ENCODE measurements around the gene CPEB1.

Gene CPEB1

GRCh38 chr15:82533801-82534200 is 113.4 kb downstream of the CPEB1 start:
- ChIA-PET CTCF (interaction anchor here (1.1 to 1.6 kb wide), 2 partner anchors 469 to 477 kb away, joined by 4 to 5 read pairs; no protein-coding TSS in a partner anchor), POLR2A (no interaction called here)
- TF ChIP-seq, protein P1, sequence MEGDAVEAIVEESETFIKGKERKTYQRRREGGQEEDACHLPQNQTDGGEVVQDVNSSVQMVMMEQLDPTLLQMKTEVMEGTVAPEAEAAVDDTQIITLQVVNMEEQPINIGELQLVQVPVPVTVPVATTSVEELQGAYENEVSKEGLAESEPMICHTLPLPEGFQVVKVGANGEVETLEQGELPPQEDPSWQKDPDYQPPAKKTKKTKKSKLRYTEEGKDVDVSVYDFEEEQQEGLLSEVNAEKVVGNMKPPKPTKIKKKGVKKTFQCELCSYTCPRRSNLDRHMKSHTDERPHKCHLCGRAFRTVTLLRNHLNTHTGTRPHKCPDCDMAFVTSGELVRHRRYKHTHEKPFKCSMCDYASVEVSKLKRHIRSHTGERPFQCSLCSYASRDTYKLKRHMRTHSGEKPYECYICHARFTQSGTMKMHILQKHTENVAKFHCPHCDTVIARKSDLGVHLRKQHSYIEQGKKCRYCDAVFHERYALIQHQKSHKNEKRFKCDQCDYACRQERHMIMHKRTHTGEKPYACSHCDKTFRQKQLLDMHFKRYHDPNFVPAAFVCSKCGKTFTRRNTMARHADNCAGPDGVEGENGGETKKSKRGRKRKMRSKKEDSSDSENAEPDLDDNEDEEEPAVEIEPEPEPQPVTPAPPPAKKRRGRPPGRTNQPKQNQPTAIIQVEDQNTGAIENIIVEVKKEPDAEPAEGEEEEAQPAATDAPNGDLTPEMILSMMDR (IDR thresholded peaks at IDR 0.05; ENCODE audit: insufficient read depth, low read length, missing control alignments), result no peak
- no peak overlapping the region for H3K4me3 ChIP-seq (ENCODE audit: low read depth, low read length)
- DNase-seq (ENCODE audit: low read depth, low spot score), result no peak

DNA sequence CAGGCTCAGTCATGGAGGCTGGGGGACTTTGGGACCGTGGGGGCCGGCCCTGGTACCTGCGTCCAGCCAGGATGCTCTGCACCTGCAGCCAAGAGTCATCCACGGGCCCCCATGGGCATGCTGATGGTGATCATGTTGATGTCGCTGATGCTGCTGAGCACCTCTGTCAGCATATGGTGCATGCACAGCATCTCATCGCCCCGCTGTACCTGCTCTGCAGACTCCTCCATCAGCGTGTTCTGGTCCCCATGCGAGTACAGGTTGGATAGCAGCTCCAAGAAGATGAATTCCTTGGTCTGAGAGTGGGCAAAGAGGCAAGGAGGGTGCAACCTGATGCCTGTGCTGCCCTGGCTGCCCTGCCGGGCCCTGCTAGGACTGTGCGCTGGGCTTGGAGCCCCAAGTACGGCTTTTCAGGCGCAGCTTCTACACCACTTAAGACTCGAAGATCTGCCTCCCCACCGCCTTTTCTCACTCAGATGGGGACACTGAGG is 114.1 kb downstream of the CPEB1 start:
- POLR2A ChIA-PET, result no interaction called here
- CTCF ChIA-PET, result interaction anchor here (6.6 kb wide), 1 partner anchor 8 kb away, joined by 106 read pairs; the partner anchor contains the start of gene RPS17

DNA sequence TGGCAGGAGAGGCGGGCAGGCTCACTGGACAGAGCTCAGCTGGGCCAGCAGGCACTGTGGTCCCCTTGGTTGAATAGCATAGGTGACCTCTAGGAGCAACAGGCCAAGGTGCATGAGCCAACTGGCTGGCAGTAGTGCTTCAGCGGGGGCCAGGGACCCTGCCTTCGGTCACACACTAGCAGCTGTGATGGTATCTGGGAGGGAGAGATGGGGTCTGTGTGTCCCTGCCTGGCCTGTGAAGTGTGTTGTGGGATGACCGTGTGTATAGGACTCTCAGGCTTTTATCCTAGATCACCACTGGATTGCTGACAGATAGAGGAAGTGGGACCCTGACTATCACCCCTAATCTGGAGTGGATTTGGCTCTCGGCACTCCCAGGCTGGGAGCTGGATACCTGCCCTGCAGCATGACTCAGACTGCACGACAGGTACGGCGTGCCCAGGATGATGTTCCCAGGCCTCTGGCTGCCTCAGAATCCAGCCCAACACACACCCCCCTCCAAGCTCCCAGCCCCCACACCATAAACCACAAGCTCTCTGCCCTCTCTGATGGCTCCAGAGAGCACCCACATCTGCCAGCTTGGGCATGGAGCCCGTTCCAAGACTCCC is 114.7 kb downstream of the CPEB1 start:
- ChIA-PET CTCF (interaction anchor here (0.6 to 6.6 kb wide), 3 partner anchors 8 to 478 kb away, joined by 3 to 106 read pairs (median 3); partner anchors contain the start of gene RPS17), POLR2A (interaction anchor here (2.3 kb wide), 1 partner anchor 8 kb away, joined by 22 read pairs; the partner anchor contains the start of gene RPS17)
- no peak overlapping the region for H3K4me3 ChIP-seq (ENCODE audit: low read depth, low read length)
- TF ChIP-seq, protein P1 (IDR thresholded peaks at IDR 0.05; ENCODE audit: insufficient read depth, low read length, missing control alignments), result no peak
- DNase-seq (ENCODE audit: low read depth, low spot score), result no peak

More for the DNA sequence above, 114.1 kb downstream of the CPEB1 start:
- DNase-seq (ENCODE audit: low read depth, low spot score), result no peak
- TF ChIP-seq, protein P1 (IDR thresholded peaks at IDR 0.05; ENCODE audit: insufficient read depth, low read length, missing control alignments), result no peak
- H3K4me3 ChIP-seq (ENCODE audit: low read depth, low read length), result no peak overlapping the region

GRCh38 chr15:82531496-82532382 is 115.4 kb downstream of the CPEB1 start:
- H3K4me3 ChIP-seq (ENCODE audit: low read depth, low read length), result no peak overlapping the region
- CTCF ChIA-PET, result interaction anchor here (0.6 to 6.6 kb wide), 11 partner anchors 9 to 479 kb away, joined by 3 to 106 read pairs (median 4); partner anchors contain the start of genes C15orf40 and RPS17
- POLR2A ChIA-PET, result interaction anchor here (2.3 kb wide), 1 partner anchor 9 kb away, joined by 22 read pairs; the partner anchor contains the start of gene RPS17
- DNase-seq (ENCODE audit: low read depth, low spot score), result no peak
- TF ChIP-seq, protein P1 (IDR thresholded peaks at IDR 0.05; ENCODE audit: insufficient read depth, low read length, missing control alignments), result no peak

- no peak for DNase-seq (ENCODE audit: low read depth, low spot score)
- CTCF ChIA-PET, result interaction anchor here (0.8 to 6.6 kb wide), 15 partner anchors 10 to 489 kb away, joined by 3 to 106 read pairs (median 4); partner anchors contain the start of genes C15orf40, RAMAC, RPS17 and WHAMM
- TF ChIP-seq, protein P1 (IDR thresholded peaks at IDR 0.05; ENCODE audit: insufficient read depth, low read length, missing control alignments), result peak; percentile 86
- POLR2A ChIA-PET, result interaction anchor here (1.4 to 2.3 kb wide), 2 partner anchors 10 to 219 kb away, joined by 7 to 22 read pairs; partner anchors contain the start of gene RPS17
- H3K4me3 ChIP-seq (ENCODE audit: low read depth, low read length), result peak overlapping the region; percentile 20; the same call in 1 of the 2 replicates
Measured at GRCh38 chr15:82530606-82531379, 116.4 kb downstream of the CPEB1 start.
